Hypothalamus (tissue), 51 donors: Measurements from ENCODE around the gene HEATR5A.
"Not testable (repeated sequence)": the region's sequence is repeated elsewhere in the genome, so short reads cannot be mapped to it uniquely, and the experiment has no call there.

Experiments
- DNase-seq, 51 donors: peaks; one replicate each; lab custom pipeline; 2025; lab: John Stamatoyannopoulos, UW

The HEATR5A gene

DNA sequence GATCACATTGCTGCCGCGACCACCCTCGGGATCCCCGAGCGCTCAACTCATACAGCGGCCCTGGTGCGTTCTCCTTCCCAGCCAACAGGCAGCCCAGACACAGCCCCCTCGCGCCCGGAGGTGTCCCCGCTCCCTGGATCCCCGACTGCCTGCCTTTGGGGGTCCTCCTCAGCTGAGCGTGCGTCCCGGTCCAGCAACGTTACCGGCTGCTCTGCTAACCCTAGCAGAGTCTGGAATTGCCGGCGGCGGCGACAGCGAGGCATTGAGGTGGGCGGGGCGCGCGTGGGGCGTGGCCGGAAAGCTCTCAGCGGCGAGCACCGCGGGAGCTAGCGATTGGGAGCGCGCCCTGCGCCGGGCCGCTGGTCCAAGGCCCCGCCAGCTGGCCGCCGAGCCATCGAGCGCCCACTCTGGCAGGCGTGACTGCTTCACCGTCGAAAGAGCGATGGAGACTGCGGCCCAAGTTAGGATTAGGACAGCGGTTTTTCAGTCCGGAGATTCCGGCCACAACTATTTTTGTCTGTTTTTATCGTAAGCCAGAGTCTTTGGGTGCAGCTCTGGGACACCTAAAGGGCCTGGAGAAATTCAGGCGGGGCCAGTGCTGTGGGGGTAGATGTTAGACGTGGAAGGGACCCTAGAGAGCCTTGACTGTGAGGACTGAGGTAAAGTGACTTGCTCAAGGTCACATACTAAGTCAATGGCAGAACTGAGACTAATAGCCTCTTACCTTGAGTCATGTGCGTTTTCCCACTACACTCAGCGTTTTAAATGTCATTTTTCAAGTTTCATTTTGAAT lies at the start of gene HEATR5A:
Gene HEATR5A, minus strand, starts transcription at position 232 of the 793 bp plus-strand sequence. CDS start 17,575 bp downstream, outside the sequence.
- peak; percentile 35 to 98 (median 89) for DNase-seq

DNA sequence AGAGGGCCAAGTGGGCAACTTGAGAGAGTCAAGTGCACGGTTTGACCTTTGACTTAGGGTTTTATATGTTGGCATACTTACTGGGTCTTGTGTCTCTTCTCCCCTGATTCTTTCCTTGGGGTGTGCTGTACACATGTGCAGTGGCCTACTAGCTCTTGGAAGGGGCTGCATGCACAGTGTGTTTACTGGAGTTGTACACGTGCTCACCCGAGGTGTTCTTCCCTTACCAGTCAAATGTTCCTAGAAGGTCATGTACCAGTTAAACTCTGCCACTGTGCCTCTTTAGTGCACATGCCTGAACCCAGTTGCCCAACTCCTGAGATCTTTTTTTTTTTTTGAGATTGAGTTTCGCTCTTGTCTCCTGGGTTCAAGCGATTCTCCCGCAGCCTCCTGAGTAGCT lies 46.2 kb upstream of the HEATR5A start:
- DNase-seq: no peak

GRCh38 chr14:31465111-31465510 lies 44.8 kb upstream of the HEATR5A start:
- DNase-seq: no peak

DNA sequence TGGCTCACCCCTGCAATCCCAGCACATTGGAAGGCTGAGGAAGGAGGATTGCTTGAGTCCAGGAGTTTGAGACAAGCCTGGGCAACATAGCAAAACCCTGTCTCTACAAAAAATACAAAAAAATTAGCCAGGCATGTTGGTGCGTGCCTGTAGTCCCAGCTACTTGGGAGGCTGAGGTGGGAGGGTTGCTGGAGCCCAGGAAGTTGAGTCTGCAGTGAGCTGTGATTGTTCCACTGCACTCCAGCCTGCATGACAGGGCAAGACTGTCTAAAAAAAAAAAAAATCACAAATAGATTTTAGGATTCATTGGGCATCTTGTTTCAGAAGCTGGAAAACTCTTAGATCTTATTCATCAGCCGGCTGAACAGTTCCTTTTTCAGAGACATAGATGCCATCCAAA lies 42.1 kb upstream of the HEATR5A start:
- DNase-seq: not testable (repeated sequence)

DNA sequence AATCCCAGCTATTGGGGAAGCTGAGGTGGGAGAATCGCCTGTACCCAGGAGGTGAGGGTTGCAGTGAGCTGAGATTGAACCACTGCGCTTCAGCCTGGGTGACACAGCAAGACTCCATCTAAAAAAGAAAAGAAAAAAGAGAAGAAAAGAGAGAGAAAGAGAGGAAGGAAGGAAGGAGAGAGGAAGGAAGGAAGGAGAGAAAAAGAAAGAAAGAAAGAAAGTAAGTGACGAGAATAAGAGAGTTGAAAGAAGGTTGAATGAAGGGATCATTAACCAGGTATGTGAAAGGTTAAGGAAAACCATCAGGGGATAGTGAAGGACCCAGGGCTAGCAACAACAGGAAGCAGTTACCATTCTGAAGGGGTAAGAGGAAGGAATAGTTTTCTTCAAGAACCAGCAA lies 41.2 kb upstream of the HEATR5A start:
- DNase-seq: no peak

DNA sequence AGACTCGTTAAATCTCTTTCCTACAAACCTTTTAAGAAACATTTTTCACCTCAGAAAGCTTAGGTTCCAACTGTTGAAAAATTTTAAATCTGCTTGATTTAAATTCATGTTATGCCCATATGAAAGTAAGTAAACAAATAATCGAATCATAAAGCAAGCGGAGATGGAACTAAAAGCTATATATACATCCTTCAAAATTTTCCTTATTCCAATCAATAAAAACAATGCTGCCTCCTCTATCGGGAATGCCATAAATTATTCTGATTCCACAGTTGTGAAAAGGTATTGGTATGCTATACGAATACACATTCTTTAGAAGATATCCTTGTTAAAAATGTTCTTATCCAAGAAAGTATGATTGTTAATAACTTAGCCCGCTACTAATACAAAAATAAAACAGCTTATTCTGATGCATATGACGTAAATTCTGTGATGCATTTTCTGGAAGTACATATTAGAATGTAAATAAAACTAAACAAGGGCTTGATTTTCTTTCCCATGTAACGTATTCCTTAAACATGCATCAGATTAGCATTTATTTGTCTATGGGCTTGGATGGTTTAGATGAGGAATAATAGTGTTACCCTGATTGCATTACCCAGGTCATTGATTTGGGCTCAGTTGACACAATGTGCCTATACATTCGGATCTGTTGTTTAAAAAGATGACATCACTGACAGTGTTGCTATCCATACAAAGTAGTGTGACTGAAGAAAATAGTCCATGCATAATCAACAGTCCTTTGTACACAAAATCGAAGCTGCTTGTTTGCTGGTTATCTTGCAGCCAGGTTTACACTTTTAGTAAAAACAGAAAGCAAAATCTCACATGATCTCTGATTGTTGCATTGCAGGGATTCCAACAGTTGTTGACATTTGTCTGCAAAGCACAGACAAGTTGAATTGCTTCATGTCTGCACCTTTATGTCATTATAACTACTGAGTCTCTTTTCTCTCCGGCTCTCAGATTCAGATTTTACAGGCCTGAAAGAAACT lies 37.6 kb upstream of the HEATR5A start:
- DNase-seq: peak in 2 of 51 donors; percentile 45 to 56

DNA sequence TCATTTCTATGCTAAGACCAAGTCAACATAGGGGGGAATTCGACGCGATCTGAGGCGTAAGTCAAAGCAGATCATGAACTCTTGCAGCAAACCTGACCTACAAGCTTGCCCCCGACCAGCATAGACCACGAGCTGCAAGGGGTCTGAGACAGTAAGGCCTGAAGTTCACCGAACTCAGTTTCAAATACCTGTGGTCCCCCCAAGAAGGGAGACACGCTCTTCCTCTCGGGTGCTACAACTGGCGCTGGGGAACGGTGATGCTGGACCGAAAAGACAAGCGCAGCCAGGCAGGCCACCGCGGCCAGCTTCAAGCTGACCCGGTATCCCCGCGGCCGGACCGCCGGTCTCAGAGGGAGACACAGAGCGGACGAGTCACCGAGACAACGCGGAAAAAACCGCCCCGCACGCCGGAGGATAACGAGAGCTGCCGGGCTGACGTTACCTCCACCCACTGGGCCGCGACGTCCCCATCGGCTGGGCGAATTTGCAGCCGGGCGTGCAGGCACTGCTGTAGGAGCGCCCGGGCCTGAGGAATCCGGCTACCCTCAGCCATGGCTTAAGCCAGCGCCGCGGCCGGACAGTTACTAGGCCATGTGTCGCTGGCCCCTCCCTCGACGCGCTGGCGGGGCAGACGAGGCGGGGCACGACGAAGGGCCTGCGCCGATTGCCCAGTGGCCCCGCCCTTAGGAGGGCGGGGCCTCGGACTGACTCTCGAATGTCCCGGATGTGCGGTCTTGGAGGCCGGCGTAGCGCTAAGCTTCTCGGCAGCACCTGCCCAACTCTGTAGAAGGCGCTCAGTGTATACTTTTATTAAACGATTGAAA lies 36.7 kb upstream of the HEATR5A start, which contains the start of gene DTD2:
Gene DTD2, minus strand, starts transcription at position 666 of the 824 bp plus-strand sequence. Its CDS starts 113 bp downstream, at position 553.
- peak; percentile 64 to 98 (median 92) for DNase-seq

- DNase-seq: peak in 1 of 51 donors; percentile 24
These were observed 29.7 kb upstream of the HEATR5A start for GRCh38 chr14:31449971-31450610.

DNA sequence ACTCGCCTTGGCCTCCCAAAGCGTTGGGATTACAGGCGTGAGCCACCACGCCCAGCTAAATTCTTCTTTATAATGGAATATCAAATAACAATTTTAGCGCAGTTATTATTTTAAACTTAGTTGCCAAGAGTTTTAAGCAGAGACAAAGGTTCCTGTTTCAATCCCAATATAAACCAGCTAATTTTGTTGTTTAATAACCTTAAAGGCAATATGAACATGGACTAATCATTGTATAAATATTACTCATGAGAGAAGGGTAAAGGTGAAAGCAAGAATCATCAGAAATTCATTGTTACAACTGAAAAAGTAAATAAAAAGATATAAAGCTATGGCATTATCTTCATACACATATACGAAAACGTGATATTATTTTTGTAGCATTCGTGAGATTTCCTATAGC lies 28.8 kb upstream of the HEATR5A start:
- DNase-seq: no peak

GRCh38 chr14:31445703-31446102 lies 25.4 kb upstream of the HEATR5A start:
- DNase-seq: no peak

DNA sequence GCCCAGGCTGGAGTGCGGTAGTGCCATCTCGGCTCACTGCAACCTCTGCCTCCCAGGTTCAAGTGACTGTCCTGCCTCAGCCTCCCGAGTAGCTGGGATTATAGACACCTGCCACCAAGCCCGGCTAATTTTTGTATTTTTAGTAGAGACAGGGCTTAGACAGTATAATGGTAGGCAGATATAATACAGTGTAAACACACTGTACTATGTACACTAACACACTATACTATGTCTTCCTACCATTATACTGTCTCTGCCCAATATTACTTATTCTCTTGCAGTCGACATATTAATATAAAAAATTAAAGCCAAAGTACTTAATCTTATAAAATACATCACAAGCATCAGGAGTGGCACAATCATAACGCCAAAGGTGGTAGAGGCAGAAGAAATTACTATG lies 21.9 kb upstream of the HEATR5A start:
- DNase-seq: no peak

GRCh38 chr14:31441273-31442111 lies 21.1 kb upstream of the HEATR5A start:
- no peak for DNase-seq

GRCh38 chr14:31440280-31440679 lies 19.9 kb upstream of the HEATR5A start:
- DNase-seq: no peak

GRCh38 chr14:31439561-31439960 lies 19.2 kb upstream of the HEATR5A start:
- peak in 2 of 51 donors; percentile 9 to 17 for DNase-seq

DNA sequence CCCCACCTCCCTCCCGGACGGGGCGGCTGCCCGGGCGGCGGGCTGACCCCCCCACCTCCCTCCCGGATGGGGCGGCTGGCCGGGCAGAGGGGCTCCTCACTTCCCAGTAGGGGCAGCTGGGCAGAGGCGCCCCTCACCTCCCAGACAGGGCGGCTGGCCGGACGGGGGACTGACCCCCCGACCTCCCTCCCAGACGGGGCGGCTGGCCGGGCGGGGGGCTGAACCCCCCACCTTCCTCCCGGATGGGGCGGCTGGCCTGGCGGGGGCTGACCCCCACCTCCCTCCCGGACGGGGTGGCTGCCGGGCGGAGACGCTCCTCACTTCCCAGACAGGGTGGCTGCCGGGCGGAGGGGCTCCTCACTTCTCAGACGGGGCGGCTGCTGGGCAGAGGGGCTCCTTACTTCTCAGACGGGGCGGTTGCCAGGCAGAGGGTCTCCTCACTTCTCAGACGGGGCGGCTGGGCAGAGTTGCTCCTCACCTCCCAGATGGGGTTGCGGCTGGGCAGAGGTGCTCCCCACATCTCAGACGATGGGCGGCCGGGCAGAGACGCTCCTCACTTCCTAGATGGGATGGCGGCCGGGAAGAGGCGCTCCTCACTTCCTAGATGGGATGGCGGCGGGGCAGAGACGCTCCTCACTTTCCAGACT lies 16.8 kb upstream of the HEATR5A start:
- not testable (repeated sequence) for DNase-seq

- DNase-seq: no peak
These were observed 14.9 kb upstream of the HEATR5A start for GRCh38 chr14:31435276-31435675.

DNA sequence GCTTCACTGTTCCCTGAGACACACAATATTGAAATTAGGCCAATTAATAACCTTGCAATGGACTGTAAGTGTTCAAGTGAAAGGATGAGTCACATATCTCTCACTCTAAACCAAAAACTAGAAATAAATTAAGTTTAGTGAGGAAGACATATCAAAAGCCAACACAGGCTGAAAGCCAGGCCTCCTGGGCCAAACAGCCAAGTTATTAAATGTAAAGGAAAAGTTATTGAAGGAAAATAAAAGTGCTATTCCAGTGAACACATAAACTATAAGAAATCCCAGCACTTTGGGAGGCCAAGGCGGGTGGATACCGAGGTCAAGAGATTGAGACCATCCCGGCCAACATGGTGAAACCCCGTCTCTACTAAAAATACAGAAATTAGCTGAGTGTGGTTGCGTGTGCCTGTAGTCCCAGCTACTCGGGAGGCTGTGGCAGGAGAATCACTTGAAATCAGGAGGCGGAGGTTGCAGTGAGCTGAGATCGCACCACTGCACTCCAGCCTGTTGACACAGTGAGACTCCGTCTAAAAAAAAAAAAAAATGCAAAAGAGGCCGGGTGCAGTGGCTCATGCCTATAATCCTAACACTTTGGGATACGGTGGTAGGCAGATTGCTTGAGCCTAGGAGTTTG lies 10.4 kb upstream of the HEATR5A start:
- no peak for DNase-seq

DNA sequence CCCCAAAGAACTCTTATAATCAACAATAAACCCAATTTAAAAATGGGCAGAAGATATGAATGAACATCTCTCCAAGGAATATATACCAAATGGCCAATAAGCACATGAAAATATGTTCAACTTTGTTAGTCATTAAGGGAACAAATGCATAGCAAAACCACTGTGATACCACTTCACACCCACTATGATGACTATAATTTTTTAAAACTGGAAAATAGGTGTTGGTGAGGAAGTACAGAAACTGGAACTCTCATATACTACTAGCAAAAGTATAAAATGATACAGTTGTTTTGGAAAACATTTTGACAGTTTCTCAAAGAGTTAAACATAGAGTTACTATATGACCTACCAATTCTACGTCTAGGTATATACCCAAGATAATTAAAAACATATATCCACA lies 9.4 kb upstream of the HEATR5A start:
- no peak for DNase-seq
